ENCODE measurements around the gene EIF4E3.

Gene EIF4E3

DNA sequence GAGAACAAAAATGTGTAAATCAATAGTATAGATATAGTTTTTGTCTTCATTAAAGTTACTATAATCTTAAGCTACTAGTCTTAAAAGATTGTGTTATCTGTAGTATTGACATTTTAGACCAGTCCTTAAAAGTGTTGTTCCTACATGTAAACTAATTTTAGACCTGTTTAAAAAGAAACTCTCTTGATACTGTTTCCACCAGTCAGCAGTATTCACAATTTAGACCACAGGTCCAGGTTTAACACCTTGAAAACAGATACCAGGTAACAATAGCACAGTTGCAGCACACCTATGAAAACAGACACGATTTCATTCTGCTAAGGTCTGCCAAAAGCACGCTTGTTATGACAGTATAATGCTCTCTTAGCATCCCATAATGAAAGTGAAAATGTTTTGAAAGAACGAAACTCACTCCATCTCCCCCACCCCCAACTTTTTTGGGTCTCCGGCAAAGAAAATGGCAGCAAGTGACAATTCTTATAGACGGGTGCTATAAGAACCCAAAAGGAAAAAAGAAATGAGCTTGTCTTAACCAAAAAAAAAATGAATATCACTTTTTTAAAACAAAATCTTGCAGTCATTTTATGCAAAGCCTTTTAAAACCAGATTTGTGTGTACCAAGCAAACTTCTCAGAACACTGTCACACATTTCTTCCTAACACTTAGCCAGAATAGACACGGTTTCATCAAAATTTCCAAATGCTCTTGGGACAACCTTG, 1.6 kb downstream of the EIF4E3 start:
- DNase-seq (ENCODE audit: low spot score), result no peak

DNA sequence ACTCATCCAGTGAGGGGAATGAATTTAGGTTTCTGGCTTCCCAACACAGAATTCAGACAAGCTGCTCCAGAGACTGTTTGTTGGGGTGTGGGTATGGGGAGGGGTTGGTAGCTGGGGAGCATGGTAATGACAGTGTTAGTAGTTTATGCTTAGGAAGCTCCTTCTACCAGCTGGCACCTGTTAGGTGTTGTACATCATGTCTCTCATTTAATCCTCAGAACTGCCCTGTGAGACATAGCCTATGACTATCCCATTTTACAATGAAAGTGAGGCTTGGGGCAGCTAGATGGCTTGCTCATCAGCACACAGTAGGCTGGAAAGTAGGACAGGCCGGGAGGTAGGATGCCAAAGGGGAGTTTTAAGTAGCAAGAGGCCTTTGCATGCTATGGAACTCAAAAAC, 2.5 kb downstream of the EIF4E3 start:
- no peak for DNase-seq (ENCODE audit: low spot score)

DNA sequence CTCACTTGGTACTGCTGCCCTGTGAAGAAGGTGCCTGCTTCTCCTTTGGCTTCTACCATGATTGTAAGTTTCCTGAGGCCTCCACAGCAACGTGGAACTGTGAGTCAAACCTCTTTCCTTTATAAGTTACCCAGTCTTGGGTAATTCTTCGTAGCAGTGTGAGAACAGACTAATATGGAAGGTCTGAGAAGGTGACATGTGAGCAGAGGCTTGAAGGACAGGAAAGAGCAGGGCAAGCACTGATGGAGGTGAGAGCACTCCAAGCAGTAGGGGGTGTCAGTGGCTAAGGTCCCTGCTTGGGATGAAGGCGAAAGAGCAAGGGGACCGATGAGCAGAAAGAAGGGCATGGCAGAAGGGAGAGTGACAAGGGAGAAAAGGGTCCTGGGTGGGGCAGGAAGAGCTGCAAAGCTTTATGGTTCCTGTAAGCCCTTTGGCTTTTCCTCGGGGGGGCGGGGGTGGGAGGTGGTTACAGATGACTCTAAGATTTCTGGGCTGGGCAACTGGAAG, 3.5 kb downstream of the EIF4E3 start:
- DNase-seq (ENCODE audit: low spot score), result no peak

DNA sequence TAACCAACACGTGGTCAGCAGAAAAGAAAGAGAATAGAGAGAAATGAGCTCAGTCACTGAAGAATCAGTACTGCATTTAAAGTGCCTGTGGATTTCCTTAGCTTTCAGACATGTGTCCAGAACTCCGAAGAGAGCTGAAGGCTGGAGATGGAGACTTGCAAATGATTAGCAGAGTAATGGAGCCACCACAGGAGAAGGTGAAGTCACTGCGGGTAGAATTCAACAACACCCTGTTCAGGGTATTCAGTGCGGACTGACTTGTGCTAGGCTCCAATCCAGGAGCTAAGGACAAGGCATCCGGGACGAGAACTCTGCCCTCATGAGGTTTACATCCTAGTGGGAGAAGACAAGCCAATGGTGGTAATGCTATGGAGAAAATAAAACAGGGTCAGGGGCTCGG, 4.2 kb downstream of the EIF4E3 start:
- DNase-seq (ENCODE audit: low spot score), result no peak

DNA sequence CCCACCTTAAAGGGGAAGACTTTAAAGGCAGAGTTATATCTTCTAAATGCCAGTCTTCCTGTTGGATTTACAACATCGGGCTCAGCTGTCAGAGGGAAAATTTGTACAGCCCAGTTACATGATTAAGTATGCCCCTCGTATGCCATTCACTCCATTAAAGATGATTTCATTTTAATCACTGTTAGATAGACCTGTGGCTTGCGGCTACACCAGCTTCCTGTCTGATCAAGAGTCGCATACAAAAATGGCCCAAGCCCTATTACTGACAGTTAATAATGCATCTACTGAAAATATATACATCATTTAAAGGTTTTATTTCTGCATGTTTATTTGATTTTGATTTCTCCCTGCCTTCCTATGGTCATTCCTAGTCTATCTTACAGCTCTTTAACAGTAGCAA, 7.1 kb downstream of the EIF4E3 start:
- DNase-seq (ENCODE audit: low spot score), result no peak

DNA sequence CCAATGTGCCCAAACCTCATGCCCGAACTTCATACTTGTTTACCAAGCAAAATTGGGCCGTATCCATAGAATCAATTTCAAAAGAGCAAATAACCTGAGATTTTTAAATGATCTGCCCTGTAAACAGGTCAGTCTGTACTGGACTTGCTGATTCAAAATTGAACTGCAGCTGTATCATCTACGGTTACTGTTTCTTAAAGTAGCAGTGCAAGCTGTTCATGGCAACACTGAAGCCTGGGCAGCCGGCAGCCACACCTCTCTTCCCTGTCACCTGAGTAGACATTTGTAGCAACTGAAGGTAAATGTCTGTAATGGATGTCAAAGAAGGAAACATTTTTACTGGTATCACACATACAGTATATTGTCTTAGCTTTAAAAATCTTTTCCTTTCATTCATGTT, 10.6 kb downstream of the EIF4E3 start:
- DNase-seq (ENCODE audit: low spot score), result no peak

DNA sequence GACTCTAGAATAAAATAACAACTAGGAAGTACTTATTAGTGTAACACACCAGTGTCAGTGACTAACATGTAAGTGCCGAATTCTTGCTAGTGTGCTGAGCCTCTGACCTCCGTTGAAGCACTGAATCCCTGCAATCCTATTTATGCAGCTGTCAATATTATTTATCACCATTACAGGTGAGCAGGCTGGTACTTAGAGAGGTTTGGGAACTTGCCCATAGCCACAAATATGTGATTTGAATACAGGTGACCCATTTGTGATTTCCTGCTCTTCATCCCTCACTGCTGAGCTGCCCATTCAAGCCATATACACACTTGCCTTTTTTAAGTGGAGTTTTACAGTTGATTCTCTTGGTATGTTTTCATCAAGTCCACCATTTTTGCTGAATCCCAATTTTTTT, 12.2 kb downstream of the EIF4E3 start:
- DNase-seq (ENCODE audit: low spot score), result no peak

DNA sequence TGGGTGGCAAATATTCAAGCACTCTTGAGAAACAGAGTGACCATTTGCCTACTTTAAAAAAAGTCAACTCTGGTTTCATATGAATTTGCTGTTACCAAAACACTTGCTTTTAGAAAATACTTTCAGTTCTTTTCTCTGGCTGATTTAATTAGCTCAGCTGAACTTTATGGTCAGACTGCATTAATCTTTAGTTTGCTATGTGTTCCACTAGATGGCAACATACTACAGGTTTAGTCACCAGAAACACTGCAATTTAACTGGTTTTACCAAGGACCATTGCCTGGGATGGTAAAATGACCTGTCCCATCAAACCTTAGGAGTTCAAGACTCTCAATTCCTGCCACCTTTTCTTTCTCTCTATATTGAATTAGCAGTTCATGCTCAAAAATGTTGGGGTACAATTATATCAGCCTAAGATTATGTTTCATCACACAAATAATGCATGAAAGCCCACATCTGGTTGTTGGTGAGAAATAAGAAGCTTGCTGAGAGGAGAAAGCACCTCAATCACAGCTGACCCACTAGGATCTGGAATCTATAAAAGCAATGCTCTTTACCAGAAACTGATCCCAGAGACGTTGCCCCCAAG, 14.2 kb downstream of the EIF4E3 start:
- DNase-seq (ENCODE audit: low spot score), result peak; percentile 15

DNA sequence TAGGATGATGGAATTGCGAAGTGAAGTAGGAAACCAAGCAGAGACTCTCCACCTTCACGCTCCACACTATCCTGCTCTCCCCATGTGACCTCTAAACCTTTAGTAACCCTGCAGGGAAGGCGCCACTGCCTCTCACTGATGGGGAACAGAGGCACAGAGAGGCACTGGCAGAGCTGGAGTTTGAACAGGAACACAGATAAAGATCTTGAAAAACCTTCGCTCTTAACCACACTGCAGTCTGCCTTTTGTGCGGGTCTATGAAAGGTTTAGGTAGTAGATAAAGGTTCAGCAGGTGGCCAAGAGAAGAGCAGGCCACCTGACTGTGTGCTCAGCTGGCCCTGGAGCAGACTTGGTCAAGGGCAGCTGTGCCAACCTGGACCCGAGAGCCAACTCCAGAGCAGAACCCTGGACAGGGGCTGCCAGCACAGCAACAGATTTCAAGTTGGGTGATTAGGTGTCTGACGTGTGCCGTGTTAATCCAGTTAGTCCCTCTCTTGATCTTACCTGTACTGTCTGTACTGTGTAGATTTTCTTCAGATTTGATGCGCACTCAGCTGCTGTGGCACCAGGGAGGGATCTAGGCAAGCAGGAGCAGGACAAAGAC, 15.2 kb downstream of the EIF4E3 start:
- DNase-seq (ENCODE audit: low spot score), result no peak

DNA sequence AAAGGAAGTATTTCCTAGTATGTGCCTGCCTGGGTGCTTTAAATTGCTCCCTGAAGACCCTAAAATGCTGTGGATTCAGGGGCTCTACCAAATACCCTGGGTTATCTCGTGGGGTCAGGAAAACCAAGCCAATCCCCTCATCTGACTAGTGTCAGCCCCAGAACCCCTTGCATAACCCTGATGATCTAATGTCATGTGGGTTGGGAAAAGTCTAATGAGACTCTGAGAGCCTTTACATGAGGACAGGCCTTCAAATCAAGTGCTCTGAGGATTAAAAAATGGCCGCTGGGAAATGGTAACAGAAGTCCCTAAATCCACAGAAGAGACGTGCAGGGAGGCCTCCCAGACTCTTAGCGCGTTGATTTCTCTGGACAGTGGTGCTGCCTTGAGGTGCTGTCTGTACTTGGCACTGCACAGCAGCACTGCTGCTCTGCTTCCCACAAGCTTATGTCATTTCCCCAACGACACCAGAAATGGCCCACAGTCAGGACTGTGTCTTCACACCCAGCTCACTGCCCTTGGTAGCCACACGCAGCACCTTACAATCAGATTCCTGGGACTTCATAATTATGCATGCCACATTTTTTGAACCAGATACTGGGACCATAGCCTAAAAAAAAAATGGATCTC, 16.6 kb downstream of the EIF4E3 start:
- DNase-seq (ENCODE audit: low spot score), result no peak

DNA sequence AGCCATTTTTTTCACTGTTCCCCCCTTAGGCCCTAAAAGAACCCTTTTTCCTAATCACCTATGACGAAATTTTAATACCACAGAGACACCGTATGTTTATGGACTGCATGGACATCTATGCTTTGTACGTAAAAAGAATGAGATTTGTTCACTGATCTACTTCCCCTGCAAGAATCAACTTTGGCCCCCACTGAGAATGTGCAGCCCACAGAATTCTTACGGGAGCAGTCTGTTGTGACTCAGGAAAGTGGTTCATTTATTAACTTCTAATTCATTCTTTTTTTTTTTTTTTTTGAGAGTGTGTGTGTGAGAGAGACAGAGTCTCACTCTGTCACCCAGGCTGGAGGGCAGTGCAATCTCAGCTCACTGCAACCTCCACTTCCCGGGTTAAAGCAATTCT, 17.6 kb downstream of the EIF4E3 start:
- DNase-seq (ENCODE audit: low spot score), result no peak

DNA sequence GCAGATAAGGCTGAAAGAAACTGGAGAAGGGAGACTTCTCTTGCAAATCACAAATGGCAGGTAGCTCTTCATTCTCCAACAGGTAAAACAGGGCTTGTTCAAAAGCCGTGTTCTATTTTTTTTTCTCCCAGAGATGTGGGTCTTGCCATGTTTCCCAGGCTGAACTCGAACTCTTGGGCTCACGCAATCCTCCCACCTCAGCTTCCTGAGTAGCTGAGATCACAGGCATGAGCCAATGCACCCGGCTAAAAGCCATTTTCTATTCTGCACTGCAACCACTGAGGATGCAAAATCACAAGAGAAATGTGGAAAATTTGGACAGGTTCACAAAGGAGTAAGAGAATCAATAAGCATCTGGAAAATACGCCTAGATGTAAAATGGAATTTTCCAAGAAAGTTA, 19.5 kb downstream of the EIF4E3 start:
- no peak for DNase-seq (ENCODE audit: low spot score)

DNA sequence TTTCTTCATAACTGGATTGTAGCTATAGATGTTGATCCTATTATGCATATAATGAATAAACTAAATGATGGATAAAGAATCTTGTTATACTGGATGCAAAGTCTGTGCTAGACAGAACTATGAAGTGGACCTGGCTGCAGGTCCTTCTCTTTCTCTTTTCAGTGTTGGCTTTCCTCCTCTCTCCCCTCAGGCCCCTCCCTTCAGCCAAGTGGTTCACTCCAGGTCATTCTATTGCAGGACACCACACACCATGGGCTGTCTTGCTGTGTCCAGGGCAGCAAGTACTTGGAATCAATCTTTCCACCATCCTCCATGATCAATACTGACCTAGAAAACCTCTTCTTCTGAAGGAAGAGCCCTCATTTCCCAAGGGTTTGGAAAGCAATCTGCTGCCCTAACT, 20.3 kb downstream of the EIF4E3 start:
- no peak for DNase-seq (ENCODE audit: low spot score)

DNA sequence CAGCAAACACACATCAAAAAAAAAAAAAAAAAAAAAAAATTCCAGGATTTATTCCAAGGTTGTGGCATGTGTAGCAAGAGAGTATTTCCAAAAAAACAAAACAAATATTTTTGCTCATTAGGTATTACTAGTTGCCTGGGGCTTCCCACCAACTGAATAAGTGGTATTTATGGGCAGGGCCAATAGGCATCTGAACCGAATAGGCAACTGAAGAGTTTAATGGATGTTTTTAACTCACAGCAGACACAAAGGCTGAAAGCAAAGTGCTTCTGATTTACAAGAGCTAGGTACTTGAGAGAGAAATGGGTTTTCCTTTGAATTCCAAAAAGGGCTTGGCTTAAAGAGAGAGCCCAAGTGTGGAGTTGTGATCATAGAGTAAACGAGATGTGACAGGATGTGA, 21.4 kb downstream of the EIF4E3 start:
- DNase-seq (ENCODE audit: low spot score), result no peak

DNA sequence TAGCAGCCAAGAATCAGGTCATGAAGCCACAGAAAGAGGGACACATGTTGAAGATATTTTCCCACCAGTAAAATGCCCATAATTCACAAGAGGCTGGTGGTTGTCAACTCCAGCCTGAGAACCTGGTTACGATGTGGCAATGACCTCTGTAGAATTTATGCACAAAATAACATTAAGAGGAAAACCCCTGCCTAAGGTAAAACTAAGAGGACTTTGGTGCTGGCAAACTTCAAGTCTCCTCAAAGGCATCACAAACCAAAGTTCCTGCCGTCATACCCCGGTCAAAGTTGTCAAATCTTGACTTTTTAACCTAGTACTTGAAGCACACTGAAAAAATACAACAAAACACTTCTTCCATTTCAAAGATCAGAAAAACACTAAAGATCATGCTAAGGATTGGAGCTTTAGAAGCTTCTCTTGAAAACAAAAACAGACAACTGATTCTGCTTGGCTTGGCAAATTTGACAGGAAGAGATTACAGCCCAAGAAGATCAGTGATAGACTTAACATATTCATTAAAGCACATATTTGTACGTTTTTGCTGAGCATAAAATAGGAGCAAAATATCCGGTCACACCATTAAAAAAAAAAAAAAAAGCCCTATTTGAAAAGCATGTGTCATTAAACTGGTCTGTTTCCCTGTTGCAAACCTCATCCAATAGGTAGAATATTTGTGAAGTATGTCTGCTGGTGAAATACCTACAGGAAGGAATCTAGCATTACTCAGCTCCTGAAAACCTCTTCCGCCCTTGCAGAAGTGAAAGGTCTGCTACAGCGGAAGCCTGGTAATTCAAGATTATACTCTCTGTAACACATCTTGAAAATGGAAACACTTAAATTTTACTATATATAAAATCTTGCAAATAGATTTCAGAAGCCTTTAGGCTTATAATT, 22.8 kb downstream of the EIF4E3 start:
- DNase-seq (ENCODE audit: low spot score), result no peak

DNA sequence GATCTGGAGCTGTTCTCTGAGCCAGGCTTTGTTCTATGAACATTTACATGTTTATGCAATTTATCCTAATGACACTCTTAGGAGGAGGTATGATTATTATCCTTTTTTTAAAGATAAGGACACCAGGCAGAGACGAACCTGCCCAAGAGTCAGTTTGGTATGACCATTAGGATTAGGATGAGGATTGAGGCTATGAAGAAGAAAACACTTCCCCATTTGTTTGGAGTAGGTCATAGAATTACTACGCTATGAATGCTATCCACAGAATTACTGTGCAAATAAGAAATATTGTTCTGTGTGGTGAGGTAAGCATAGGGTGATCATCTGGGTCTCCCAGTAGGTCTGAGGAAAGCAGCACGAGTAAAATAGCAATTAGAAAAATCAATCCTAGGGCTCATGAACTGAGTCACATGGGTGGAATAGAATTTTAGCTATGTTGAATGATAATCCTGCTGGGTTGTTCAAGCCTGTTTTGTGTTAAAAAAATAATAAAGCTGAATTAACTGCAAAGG, 23.9 kb downstream of the EIF4E3 start:
- no peak for DNase-seq (ENCODE audit: low spot score)

DNA sequence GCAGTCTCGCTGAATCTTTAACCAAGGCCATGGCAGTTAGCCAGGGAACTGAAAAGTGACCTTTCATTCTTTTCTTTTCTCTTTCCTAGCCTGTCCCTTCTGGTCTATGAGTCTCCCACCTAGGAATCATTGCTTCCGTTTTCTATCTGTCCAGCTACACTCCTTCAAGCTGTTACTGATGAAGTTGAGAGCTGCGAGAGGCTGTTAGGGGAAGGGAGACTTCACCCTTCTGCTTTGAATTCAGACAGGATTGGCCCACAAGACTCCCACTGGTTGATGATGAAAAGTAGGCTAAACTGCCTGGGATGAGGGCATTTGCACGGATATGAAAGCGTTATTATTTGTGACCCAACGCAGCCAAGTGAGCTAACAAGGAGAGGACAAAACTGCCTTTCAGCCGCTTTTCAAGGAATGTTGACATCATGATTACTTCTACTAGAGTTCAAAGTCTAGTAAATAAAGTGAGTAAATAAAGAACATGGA, 30.2 kb downstream of the EIF4E3 start:
- DNase-seq (ENCODE audit: low spot score), result peak; percentile 11

DNA sequence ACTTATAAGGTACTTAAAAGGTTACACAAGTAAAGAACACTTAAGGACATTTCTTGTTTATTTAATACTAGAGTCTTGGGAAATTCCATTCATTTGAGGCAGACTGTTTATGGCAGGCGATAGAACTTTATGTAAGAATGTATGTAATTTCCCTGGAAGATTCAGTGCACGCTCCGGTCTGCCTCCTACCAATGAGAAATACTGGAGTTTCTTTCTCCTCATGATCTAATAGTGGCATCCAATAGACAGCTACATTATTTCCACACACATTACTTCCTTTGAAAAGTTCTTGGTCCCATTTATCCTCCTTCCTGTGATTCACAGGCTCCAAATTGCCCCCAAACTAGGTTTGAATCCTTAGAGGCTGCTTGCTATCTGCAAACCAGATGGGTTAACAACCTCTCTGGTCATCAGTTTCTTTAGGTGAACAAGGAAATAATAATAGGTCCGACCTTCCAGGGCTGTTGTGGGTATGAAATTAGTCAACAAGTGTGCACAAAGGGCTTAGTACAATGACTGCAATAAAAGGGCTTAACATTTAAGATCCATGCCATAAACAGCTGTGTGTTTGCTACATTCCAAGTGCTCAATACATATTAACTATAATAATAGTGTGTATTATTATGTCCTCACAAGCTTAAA, 30.7 kb downstream of the EIF4E3 start:
- no peak for DNase-seq (ENCODE audit: low spot score)

DNA sequence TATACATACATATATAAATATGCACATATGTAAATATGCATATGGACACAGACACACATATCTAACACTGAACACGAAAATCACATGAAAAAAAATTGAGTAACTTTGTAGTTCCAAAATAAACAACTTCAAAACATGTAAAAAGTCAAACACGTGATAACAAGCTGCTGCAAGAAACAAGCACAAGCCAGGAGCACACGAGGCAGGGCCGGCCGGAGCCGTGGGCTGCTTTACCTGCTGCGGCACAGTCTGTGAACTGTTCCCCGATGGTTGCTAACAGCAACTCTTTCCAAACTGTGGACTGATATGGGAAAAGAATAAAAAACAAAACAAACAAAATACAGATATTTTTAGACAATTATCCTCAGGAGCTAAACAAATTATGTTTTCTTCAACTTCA, 31.6 kb downstream of the EIF4E3 start:
- DNase-seq (ENCODE audit: low spot score), result no peak

DNA sequence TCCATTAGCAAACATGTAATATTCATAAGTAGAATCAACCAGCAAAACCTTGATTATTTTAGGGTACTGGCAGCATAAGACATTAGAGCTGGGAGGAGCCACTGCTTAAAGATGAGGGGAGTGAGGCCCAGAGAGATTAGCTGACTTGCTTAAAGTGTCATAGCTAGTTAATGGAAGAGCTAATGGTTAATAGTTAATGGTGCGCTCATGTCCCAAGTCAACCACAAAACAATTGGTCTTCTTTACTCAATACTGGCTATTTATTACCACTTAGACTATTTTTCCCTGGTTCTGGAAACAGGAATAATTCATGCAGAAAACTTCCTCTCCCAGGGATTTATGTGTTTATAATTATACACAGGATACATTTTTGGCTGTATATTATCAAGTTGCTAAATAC, 33.1 kb downstream of the EIF4E3 start:
- no peak for DNase-seq (ENCODE audit: low spot score)

DNA sequence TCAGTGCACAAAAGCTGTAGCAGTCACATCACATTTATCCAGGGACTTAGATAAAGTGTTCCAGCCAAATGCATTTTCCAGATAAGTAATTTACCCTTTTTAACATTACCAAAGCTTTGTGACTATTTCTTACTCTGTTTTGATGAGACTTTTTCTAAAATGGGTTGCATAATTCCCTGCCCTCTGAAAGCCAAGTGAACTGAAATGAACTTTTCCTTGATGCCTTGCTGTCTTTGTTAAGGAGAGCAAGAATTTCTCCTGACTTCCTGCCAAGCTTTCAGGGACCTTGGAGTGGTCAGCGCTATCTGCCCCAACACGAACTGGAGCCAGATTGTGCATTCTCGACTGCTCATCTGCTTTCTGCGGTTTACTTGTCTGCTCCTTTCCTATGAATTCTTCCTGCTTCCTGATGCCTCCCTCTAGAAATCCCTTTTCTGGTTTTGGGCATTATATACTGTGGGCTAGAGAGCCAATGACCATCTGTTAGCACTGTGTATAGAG, 34.8 kb downstream of the EIF4E3 start:
- DNase-seq (ENCODE audit: low spot score), result no peak

Measured in HuH-7.5 (cell line).